Measurements from ENCODE around the gene GMDS. TPM values are rescaled to one million over a fixed set of nuclear protein-coding genes. Genes with fewer than 3 reads are reported as not detected.

GMDS gene
- total RNA-seq, 2 experiments from 2014 or later: 13.9 to 16.4 TPM

GRCh38 chr6:1871724-1872315 lies 373.6 kb downstream of the GMDS start:
- Histone ChIP-seq H3K9me3 (ENCODE audit: control insufficient read depth in 1 of 2, insufficient read depth in 1 of 2, low read length in 2 of 2) (no peaks in the 10 kb centered on the region), H3K4me1 (ENCODE audit: insufficient read depth, low read length) (no peaks in the 10 kb centered on the region), H3K27me3 (ENCODE audit: control insufficient read depth in 1 of 2, insufficient read depth in 2 of 2, low read length in 2 of 2) (no peaks in the 10 kb centered on the region), H3K4me3 (ENCODE audit: low read length) (no peak overlapping the region), H3K36me3 (ENCODE audit: insufficient read depth, low read length) (no peaks in the 10 kb centered on the region), H3K27ac (ENCODE audit: low read depth in 1 of 2, low read length in 2 of 2) (no peak overlapping the region)
- no peak overlapping the region for H3K27ac Mint-ChIP-seq
- no peaks in the 10 kb centered on the region for H3K4me1 Mint-ChIP-seq (ENCODE audit: low read depth)
- intact Hi-C loops (cut with DNase I, micrococcal nuclease): no loop called here
- no peak for DNase-seq
- CTCF ChIA-PET: no interaction called here
- H3K36me3 Mint-ChIP-seq (ENCODE audit: low read depth): no peaks in the 10 kb centered on the region
- no peaks in the 10 kb centered on the region for H3K27me3 Mint-ChIP-seq
- H3K9me3 Mint-ChIP-seq: no peaks in the 10 kb centered on the region
- no peak for TF ChIP-seq CTCF (IDR thresholded peaks at IDR 0.05)
- H3K4me3 Mint-ChIP-seq: no peak overlapping the region
- POLR2A ChIA-PET: no interaction called here
- ATAC-seq (ENCODE audit: poor library complexity): no peak

- Mint-ChIP-seq H3K27ac (no peak overlapping the region), H3K27me3 (no peaks in the 10 kb centered on the region), H3K4me3 (no peak overlapping the region), H3K36me3 (ENCODE audit: low read depth) (no peaks in the 10 kb centered on the region), H3K9me3 (no peaks in the 10 kb centered on the region), H3K4me1 (ENCODE audit: low read depth) (no peaks in the 10 kb centered on the region)
- Histone ChIP-seq H3K36me3 (ENCODE audit: insufficient read depth, low read length) (no peaks in the 10 kb centered on the region), H3K27ac (ENCODE audit: low read depth in 1 of 2, low read length in 2 of 2) (no peak overlapping the region), H3K9me3 (ENCODE audit: control insufficient read depth in 1 of 2, insufficient read depth in 1 of 2, low read length in 2 of 2) (no peaks in the 10 kb centered on the region), H3K4me3 (ENCODE audit: low read length) (no peak overlapping the region), H3K4me1 (ENCODE audit: insufficient read depth, low read length) (no peaks in the 10 kb centered on the region), H3K27me3 (ENCODE audit: control insufficient read depth in 1 of 2, insufficient read depth in 2 of 2, low read length in 2 of 2) (no peaks in the 10 kb centered on the region)
- intact Hi-C loops (cut with DNase I, micrococcal nuclease): no loop called here
- CTCF ChIA-PET: no interaction called here
- ATAC-seq (ENCODE audit: poor library complexity) (no peak), DNase-seq (no peak)
- TF ChIP-seq CTCF (IDR thresholded peaks at IDR 0.05): no peak
- POLR2A ChIA-PET: no interaction called here
Observed at GRCh38 chr6:1870932-1871331, 374.5 kb downstream of the GMDS start.

- Mint-ChIP-seq H3K27ac (no peak overlapping the region), H3K4me1 (ENCODE audit: low read depth) (no peaks in the 10 kb centered on the region), H3K27me3 (no peaks in the 10 kb centered on the region), H3K36me3 (ENCODE audit: low read depth) (no peaks in the 10 kb centered on the region), H3K4me3 (no peak overlapping the region), H3K9me3 (no peaks in the 10 kb centered on the region)
- DNase-seq: no peak
- no peak overlapping the region for H3K4me3 ChIP-seq (ENCODE audit: low read length)
- H3K27ac ChIP-seq (ENCODE audit: low read depth in 1 of 2, low read length in 2 of 2): no peak overlapping the region
- H3K27me3 ChIP-seq (ENCODE audit: control insufficient read depth in 1 of 2, insufficient read depth in 2 of 2, low read length in 2 of 2): no peaks in the 10 kb centered on the region
- H3K4me1 ChIP-seq (ENCODE audit: insufficient read depth, low read length): no peaks in the 10 kb centered on the region
- CTCF ChIA-PET: no interaction called here
- no peaks in the 10 kb centered on the region for H3K36me3 ChIP-seq (ENCODE audit: insufficient read depth, low read length)
- POLR2A ChIA-PET: no interaction called here
- no peak for ATAC-seq (ENCODE audit: poor library complexity)
- no peak for TF ChIP-seq CTCF (IDR thresholded peaks at IDR 0.05)
- intact Hi-C loops (cut with DNase I, micrococcal nuclease): no loop called here
- H3K9me3 ChIP-seq (ENCODE audit: control insufficient read depth in 1 of 2, insufficient read depth in 1 of 2, low read length in 2 of 2): no peaks in the 10 kb centered on the region
Observed at GRCh38 chr6:1870251-1870650, 375.2 kb downstream of the GMDS start.

Measured in CD4-positive, alpha-beta T cell (primary cell).